Neural cell (in vitro differentiated cells): ENCODE data around the gene P2RX6.

ENCODE experiments used
- CTCF ChIP-seq: fragments of 450-650 bp; IDR thresholded peaks from 2 replicates; pipeline ENCODE4 v1.5.1; 2014; ENCODE audit warnings: antibody characterized with exemption, mild to moderate bottlenecking, moderate library complexity; ENCODE audit not compliant: poor library complexity, severe bottlenecking
- EP300 ChIP-seq: fragments of 450-650 bp; conservative IDR thresholded peaks from 2 replicates; pipeline ENCODE4 v1.6.1; 2014; ENCODE audit warnings: antibody characterized with exemption, mild to moderate bottlenecking, moderate library complexity; ENCODE audit not compliant: poor library complexity, severe bottlenecking
- EZH2 ChIP-seq: fragments of 200-600, 300-800 bp; shearing (Covaris generic), sonication (generic); IDR thresholded peaks from 2 replicates; pipeline ENCODE4 v1.6.1; 2014; ENCODE audit warnings: antibody characterized with exemption, low read length, borderline replicate concordance, mild to moderate bottlenecking; ENCODE audit not compliant: insufficient read depth, poor library complexity, severe bottlenecking
- POLR2AphosphoS5 ChIP-seq: IDR thresholded peaks from 2 replicates; pipeline ENCODE4 v1.6.1; 2012
- RAD21 ChIP-seq: fragments of 450-650 bp; conservative IDR thresholded peaks from 2 replicates; pipeline ENCODE4 v1.6.1; 2014; ENCODE audit warnings: antibody characterized with exemption, mild to moderate bottlenecking, moderate library complexity
- REST ChIP-seq: IDR thresholded peaks from 2 replicates; pipeline ENCODE4 v1.6.1; 2012; ENCODE audit warnings: borderline replicate concordance
- SMC3 ChIP-seq: fragments of 450-650 bp; conservative IDR thresholded peaks from 2 replicates; pipeline ENCODE4 v1.6.1; 2014; ENCODE audit warnings: antibody characterized with exemption, mild to moderate bottlenecking, moderate library complexity; ENCODE audit not compliant: poor library complexity
- TAF1 ChIP-seq: IDR thresholded peaks from 2 replicates; pipeline ENCODE4 v1.6.1; 2012; ENCODE audit warnings: low read depth

- TF ChIP-seq POLR2AphosphoS5 = peak; percentile 99
- TF ChIP-seq CTCF = peak; percentile 84
- peak; percentile 74 for TF ChIP-seq RAD21
- TF ChIP-seq REST = peak; percentile 36
- no peak for TF ChIP-seq TAF1
- TF ChIP-seq EZH2 = no peak
- TF ChIP-seq SMC3 = peak; percentile 82
- peak; percentile 59 for TF ChIP-seq EP300
Measured at GRCh38 chr22:20981787-20982562, 33.0 kb upstream of the P2RX6 start, which contains the start of gene LZTR1.
